ENCODE measurements around the gene ASAP3. TPM values are rescaled to one million over a fixed set of nuclear protein-coding genes. Genes with fewer than 3 reads are reported as not detected.
A peak's percentile ranks its signal among the peaks of the same experiment; 100 is the strongest.

Gene ASAP3
- total and polyA plus RNA-seq, 8 donors, result 24.9 to 228 (median 30.5) TPM

DNA sequence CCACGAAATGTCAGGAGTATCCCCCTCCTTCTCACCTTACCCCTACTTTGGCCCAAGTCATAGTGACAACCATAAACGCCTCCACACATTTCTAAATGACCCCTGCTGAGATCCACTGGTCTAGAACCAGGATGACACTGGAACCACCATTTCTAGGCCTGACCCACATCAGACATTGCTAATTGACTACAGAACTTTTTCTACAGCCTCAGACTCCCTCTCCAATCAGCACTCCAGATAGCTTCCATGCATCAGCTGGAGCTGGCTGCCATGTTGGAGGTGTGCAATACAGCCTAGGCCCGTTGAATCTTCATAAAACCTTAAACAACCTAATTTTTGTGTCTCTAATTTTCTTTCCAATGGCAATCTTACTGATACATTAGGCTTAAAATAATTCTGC lies 78.0 kb downstream of the ASAP3 start:
- peaks cover 25 to 36% (median 32%) of the 10 kb centered on the region in 4 donors for H3K4me1 ChIP-seq
- intact Hi-C loops (cut with DNase I; ENCODE audit: low total_unique reads), result no loop called here
- TF ChIP-seq EP300 (IDR thresholded peaks at IDR 0.05), result no peak
- no peak for TF ChIP-seq POLR2AphosphoS5 (IDR thresholded peaks at IDR 0.05)
- TF ChIP-seq, protein P1, sequence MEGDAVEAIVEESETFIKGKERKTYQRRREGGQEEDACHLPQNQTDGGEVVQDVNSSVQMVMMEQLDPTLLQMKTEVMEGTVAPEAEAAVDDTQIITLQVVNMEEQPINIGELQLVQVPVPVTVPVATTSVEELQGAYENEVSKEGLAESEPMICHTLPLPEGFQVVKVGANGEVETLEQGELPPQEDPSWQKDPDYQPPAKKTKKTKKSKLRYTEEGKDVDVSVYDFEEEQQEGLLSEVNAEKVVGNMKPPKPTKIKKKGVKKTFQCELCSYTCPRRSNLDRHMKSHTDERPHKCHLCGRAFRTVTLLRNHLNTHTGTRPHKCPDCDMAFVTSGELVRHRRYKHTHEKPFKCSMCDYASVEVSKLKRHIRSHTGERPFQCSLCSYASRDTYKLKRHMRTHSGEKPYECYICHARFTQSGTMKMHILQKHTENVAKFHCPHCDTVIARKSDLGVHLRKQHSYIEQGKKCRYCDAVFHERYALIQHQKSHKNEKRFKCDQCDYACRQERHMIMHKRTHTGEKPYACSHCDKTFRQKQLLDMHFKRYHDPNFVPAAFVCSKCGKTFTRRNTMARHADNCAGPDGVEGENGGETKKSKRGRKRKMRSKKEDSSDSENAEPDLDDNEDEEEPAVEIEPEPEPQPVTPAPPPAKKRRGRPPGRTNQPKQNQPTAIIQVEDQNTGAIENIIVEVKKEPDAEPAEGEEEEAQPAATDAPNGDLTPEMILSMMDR (IDR thresholded peaks at IDR 0.05), result no peak
- TF ChIP-seq POLR2A (IDR thresholded peaks at IDR 0.05), result no peak
- H3K4me3 ChIP-seq, result no peak overlapping the region
- no peaks in the 10 kb centered on the region for H3K9me3 ChIP-seq
- no peak for DNase-seq
- peaks cover 0 to 38% (median 26%) of the 10 kb centered on the region in 4 donors for H3K36me3 ChIP-seq
- 78 to 88% (median 82%) methylated on average over 3 of the region's 3 CpGs for WGBS, 5 donors
- peak overlapping the region in 3 of 5 donors; percentile 38 to 84 (median 78) for H3K27ac ChIP-seq
- no peaks in the 10 kb centered on the region for H3K27me3 ChIP-seq

DNA sequence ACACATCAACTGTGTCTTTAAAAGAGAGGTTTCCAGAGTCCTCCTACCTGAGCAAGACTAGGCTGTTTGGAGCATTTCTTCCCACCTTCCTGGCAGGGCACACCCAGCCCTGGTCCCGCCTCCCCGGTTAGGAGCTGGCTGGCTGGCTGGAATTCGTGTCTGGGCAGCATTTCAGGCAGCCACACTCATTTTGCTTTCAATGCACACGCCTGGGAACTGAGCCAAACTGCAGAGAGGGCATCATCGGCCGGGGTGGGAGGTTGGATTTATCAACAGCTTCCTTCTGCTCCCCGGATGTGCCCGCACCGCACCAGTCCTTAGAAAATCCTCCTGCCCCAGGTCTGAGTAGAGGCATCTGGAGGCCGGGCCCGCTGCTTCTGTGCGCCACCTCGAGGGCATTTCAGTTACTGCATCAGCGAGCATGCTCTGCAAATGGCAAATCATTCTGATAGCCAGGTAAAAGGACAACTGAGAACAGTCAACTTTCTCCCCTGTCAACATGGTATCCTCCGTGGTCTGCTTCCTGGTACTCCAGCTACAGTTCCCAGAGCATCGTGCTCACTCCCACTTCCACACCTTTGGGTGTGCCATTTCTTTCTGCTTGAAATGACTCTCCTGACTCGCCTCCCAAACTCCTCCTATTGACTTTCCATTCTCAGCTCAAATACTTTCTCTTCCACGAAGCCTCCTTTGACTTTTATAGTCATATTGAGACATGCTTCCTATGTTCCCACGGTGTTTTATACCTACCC lies 80.1 kb downstream of the ASAP3 start:
- Histone ChIP-seq H3K36me3 (peaks cover 0 to 36% (median 21%) of the 10 kb centered on the region in 4 donors), H3K27me3 (no peaks in the 10 kb centered on the region)
- intact Hi-C loops (cut with DNase I; ENCODE audit: low total_unique reads), result no loop called here

DNA sequence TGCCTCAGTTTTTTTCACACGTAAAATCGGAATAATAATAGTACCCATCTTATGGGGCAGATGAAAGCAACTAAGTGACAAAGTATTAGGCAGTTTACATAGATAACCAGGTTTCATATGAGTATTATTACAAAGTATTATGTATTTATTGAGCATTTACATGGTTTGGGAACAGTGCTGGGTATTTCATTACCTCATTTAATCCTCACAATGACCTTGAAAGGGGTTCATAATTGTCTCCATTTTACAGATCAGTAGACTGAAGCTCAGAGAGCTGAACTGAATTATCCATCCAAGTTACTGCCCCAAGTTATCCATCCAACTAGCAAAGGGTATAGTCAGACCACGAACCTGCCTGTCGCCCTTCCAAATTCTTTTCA lies 80.6 kb downstream of the ASAP3 start:
- no peak overlapping the region for H3K4me3 ChIP-seq
- TF ChIP-seq POLR2A (IDR thresholded peaks at IDR 0.05) (no peak), POLR2AphosphoS5 (IDR thresholded peaks at IDR 0.05) (no peak), EP300 (IDR thresholded peaks at IDR 0.05) (no peak)
- TF ChIP-seq, protein P1 (IDR thresholded peaks at IDR 0.05), result no peak
- DNase-seq, result no peak
- H3K27me3 ChIP-seq, result no peaks in the 10 kb centered on the region
- no peaks in the 10 kb centered on the region for H3K9me3 ChIP-seq
- 39 to 62% (median 45%) methylated on average over 4 of the region's 4 CpGs for WGBS, 5 donors
- peaks cover 0 to 30% (median 15%) of the 10 kb centered on the region in 4 donors for H3K36me3 ChIP-seq
- H3K27ac ChIP-seq, result peak overlapping the region; percentile 27 to 84 (median 73)
- H3K4me1 ChIP-seq, result peaks cover 25 to 41% (median 38%) of the 10 kb centered on the region in 4 donors
- intact Hi-C loops (cut with DNase I; ENCODE audit: low total_unique reads), result no loop called here

More for the DNA sequence above, 80.1 kb downstream of the ASAP3 start:
- WGBS, 5 donors, result 5 to 6% (median 6%) methylated on average over 13 to 19 of the region's 19 CpGs
- Histone ChIP-seq H3K27ac (peak overlapping the region; percentile 28 to 84 (median 73)), H3K9me3 (no peaks in the 10 kb centered on the region), H3K4me3 (peak overlapping the region in 1 of 4 donors; percentile 8), H3K4me1 (peaks cover 25 to 41% (median 38%) of the 10 kb centered on the region in 4 donors)
- DNase-seq, result peak; percentile 94 to 97
- TF ChIP-seq POLR2A (IDR thresholded peaks at IDR 0.05) (no peak), EP300 (IDR thresholded peaks at IDR 0.05) (no peak), POLR2AphosphoS5 (IDR thresholded peaks at IDR 0.05) (peak; percentile 24 to 80 (median 55))
- TF ChIP-seq, protein P1 (IDR thresholded peaks at IDR 0.05), result peak in 6 of 7 experiments; percentile 52 to 98 (median 94)

DNA sequence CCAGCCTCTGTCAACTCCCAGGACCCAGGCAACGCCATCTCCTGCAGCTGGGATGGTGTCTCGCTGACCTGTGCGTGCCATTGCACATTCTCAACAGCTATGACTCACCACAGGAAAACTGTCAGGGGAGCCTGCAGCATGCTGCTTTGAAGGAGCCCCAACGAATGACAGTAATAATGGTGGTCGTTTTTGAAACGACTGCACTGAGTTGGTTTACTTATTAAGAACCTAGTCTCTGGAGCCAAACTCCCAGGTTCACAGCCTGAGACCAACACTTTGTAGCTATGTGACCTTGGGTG lies 81.0 kb downstream of the ASAP3 start:
- peak in 1 of 2 donors; percentile 31 for DNase-seq
- H3K27ac ChIP-seq, result peak overlapping the region in 4 of 5 donors; percentile 39 to 84 (median 76)
- intact Hi-C loops (cut with DNase I; ENCODE audit: low total_unique reads), result no loop called here
- no peaks in the 10 kb centered on the region for H3K27me3 ChIP-seq
- TF ChIP-seq, protein P1 (IDR thresholded peaks at IDR 0.05), result no peak
- TF ChIP-seq POLR2AphosphoS5 (IDR thresholded peaks at IDR 0.05), result peak in 1 of 3 donors; percentile 59
- H3K36me3 ChIP-seq, result peaks cover 0 to 27% (median 11%) of the 10 kb centered on the region in 4 donors
- 23 to 31% (median 26%) methylated on average over 6 of the region's 6 CpGs for WGBS, 5 donors
- no peak overlapping the region for H3K4me3 ChIP-seq
- no peaks in the 10 kb centered on the region for H3K9me3 ChIP-seq
- peaks cover 25 to 41% (median 38%) of the 10 kb centered on the region in 4 donors for H3K4me1 ChIP-seq
